HG03025 (cell line): ENCODE results near the gene ZNF292.
"Not testable (repeated sequence)": the region's sequence is repeated elsewhere in the genome, so short reads cannot be mapped to it uniquely, and the experiment has no call there.

Experiments
- ATAC-seq: cut with Tn5 transposase; IDR thresholded peaks from one replicate; pipeline ENCODE4 v1.9.1; 2021; ENCODE audit warnings: mild to moderate bottlenecking, moderate library complexity; ENCODE audit not compliant: unreplicated experiment, low FRiP score

ZNF292 gene

DNA sequence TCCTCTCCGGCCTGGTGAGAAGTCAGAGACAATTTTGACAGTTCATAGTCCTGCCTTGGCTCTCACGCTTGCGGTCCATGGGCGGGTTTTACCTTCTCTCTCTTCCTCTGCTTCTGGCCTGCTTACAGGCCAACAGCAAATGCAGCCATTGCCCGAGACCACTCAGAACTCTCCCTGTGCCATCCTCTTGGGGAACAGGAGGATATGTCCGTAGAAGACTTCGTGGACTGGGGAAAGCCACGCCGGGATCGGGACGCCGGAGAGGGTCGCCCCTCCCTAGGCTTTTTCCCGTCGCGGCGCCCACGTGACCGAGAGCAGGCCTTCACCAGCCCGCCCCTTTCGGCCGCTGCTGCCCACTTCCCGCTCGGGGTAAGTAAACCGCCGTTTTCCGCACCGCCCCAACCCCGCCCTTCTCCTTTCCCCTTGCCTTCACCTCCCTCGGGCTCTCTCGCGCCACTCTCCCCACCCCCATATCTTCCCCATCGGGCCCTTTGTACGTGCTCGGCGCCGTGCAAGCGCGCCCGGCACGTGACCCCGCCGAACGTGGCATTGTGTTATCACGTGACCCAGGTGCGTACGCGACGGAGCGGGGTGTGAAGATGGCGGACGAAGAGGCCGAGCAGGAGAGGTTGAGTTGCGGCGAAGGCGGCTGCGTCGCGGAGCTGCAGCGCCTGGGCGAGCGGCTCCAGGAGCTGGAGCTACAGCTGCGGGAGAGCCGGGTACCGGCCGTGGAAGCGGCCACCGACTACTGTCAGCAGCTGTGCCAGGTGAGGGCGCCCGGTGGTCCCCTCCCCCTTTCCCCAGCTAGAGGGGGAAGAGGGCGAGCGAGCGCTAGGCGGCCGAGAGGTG is at the start of gene ZNF292:
Gene ZNF292, plus strand, starts transcription at position 573 of the 849 bp plus-strand sequence. Its CDS starts 27 bp downstream, at position 600.
- ATAC-seq = peak; percentile 62

GRCh38 chr6:87105823-87106222 is 49.5 kb upstream of the ZNF292 start:
- ATAC-seq = no peak

GRCh38 chr6:87110636-87111035 is 44.7 kb upstream of the ZNF292 start:
- ATAC-seq = no peak

- ATAC-seq = peak; percentile 92
These were observed 39.8 kb upstream of the ZNF292 start for GRCh38 chr6:87115402-87116135.

DNA sequence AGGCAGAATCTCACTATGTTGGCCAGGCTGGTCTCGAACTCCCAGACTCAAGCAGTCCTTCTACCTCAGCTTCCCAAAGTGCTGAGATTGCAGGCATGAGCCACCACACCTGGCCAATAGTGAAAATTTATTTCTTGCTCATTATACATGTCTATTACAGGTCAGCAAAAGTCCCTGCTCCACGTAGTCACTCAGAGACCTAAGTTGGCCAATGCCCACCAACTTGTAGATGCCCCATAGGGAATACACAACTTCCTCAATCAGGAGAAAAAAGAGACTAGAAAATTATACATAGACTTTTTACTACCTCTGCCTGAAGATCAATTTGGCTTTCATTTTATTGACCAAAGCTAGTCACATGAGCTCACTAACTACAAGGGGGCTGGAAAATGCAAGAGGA is 38.4 kb upstream of the ZNF292 start:
- ATAC-seq = no peak

- no peak for ATAC-seq
These were observed 37.3 kb upstream of the ZNF292 start for GRCh38 chr6:87118054-87118453.

DNA sequence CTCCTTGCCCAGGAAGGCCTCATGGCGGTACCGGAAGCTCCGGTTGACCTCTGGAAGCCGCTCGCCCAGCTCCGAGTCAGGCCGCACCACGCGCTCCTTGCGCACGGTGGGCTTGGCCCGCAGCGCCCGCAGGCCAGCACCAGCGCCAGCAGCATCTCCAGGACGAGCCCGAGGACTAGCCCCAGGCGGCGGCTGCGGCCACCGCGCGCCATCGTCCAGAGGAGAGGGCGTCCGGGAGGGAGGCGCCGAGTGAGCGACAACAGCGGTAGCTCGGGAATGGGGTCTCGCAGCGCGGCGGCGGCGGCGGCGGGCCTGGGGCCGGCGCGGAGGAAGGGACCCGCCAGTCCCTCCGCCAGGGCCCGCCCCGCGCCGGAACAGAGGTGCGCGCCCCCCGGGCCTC is 32.9 kb upstream of the ZNF292 start:
- no peak for ATAC-seq

DNA sequence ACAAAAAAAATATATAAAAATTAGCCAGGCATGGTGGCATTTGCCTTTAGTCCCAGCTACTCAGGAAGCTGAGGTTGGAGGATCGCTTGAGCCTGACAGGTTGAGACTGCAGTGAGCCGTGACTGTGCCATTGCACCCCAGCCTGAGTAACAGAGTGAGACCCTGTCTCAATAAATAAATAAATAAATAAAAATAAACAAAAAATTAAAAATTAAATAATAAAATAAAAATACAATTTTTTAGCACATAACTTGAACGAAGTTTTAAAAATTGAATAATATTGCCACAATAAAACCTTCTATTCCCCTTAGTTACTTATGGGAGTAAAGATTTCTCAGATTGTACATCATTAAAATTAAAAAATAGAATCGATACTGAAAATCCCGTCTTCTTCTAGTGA is 31.3 kb upstream of the ZNF292 start:
- no peak for ATAC-seq

- ATAC-seq = no peak
These were observed 28.9 kb upstream of the ZNF292 start for GRCh38 chr6:87126501-87126900.

DNA sequence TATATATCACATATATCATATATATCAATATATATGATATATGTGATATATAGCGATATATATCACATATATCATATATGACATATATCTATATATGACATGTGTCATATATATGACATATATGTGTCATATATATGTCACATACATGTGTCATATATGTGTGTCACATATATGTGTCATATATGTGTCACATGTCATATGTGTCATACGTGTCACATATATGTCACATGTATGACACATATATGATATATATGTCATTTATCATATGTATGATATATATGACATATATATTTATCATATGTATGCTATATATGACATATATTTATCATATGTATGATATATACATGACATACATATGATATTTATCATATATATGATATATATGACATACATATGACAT is 27.6 kb upstream of the ZNF292 start:
- no peak for ATAC-seq

- ATAC-seq = no peak
These were observed 18.4 kb upstream of the ZNF292 start for GRCh38 chr6:87136963-87137362.

- ATAC-seq = no peak
These were observed 16.1 kb upstream of the ZNF292 start for GRCh38 chr6:87139236-87139635.

GRCh38 chr6:87139927-87140326 is 15.4 kb upstream of the ZNF292 start:
- not testable (repeated sequence) for ATAC-seq

DNA sequence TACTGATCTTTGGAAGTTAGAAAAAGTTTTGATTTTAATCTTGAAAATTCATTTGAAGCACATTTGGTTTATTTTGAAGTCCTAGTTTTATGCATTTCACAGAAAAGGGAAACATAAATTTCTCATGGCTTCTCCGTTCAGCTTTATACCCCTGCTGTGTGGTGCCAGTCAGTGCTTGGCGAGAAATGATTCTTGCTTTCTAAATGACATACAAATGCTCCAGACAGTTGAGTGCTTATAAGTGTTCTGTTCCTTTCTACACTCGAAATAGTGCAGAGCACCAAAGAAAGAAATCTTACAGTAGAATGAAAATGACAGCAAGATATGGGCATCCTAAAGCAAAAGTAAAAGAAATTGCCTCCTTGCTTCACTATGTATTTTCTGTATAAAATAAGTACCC is 9.0 kb upstream of the ZNF292 start:
- peak; percentile 77 for ATAC-seq

DNA sequence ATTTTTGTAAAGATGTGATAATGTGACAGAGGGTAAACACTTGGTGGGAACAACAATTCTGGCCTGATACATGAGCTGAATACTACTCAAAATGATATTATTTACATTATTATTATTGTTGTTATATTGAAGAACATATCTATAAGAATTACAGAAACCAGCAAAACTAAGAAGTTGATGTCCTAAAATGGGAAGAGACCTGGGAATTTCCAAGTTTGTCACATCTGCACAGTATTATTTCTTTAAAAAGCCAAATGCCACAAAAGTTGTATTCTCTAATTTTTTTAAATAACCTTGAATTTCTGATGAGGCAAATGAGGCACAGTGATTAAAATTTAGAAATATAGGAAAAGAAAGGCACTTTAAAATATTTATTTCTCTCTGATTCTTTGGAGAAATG is 5.0 kb upstream of the ZNF292 start:
- no peak for ATAC-seq

DNA sequence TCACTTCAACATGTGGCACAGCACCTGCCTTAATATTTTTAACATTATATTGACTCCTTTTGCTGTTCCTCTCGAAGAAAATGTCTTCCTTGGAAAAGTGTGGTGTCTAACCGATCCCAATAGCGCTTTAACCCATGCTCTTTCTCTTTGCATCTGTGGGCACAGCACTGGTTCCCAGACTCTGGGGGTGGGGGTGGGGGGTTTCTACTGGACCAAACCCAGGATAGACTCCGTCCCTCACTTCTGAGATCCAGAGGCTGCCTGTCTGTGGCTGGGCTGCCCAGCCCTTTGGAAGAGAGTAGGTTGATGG is 3.9 kb upstream of the ZNF292 start:
- ATAC-seq = no peak

GRCh38 chr6:87151781-87152525 is 3.4 kb upstream of the ZNF292 start:
- ATAC-seq = peak; percentile 36

- peak; percentile 0 for ATAC-seq
These were observed 2.8 kb upstream of the ZNF292 start for GRCh38 chr6:87152526-87152955.

DNA sequence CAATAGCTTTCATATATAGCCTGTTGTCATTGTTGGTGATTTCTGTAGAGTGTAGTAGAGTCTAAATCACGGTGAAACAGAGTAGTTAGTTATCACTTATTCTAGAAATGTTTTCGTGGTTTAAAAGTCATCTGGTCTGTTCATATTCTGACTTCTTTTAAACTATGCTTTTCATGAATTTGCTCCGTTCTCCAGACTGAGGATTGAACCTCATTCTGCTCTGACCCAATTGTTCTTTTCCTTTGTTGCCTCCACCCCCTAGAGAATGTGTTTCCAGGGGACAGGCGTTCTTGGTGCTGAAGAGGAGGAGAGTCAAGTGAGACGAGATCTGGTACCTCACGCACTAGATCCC is 748 bp upstream of the ZNF292 start:
- ATAC-seq = no peak

- peak; percentile 2 for ATAC-seq
These were observed 764 bp downstream of the ZNF292 start for GRCh38 chr6:87155842-87156815.
